Central memory CD8-positive, alpha-beta T cell (primary cell): ENCODE results near the gene CCK.
A peak's percentile ranks its signal among the peaks of the same experiment; 100 is the strongest.

Experiments used
- ATAC-seq: fragments of 150-1000 bp; cut with Tn5 transposase; replicated peaks from 2 replicates; pipeline ENCODE4 v1.10.0; 2022; ENCODE audit warnings: mild to moderate bottlenecking, moderate FRiP score, moderate number of reproducible peaks; ENCODE audit not compliant: poor library complexity, severe bottlenecking; ENCODE audit errors: extremely low read depth
- DNase-seq, 2 donors: peaks; one replicate each; pipeline ENCODE4 v3.0.0; 2021; ENCODE audit warnings: low spot score in 2 of 2
- H3K27ac Mint-ChIP-seq: one replicate; pipeline ENCODE4 v1.8.0; 2022; ENCODE audit warnings: low read depth, mild to moderate bottlenecking, moderate library complexity, mixed read lengths
- H3K27me3 Mint-ChIP-seq: one replicate; pipeline ENCODE4 v1.8.0; 2022; ENCODE audit warnings: mixed read lengths
- H3K36me3 Mint-ChIP-seq: one replicate; pipeline ENCODE4 v1.8.0; 2022; ENCODE audit warnings: mild to moderate bottlenecking, moderate library complexity, mixed read lengths; ENCODE audit not compliant: insufficient read depth
- H3K4me1 Mint-ChIP-seq: one replicate; pipeline ENCODE4 v1.8.0; 2022; ENCODE audit warnings: mixed read lengths
- H3K4me3 Mint-ChIP-seq: one replicate; pipeline ENCODE4 v1.8.0; 2022; ENCODE audit warnings: mild to moderate bottlenecking, moderate library complexity, mixed read lengths
- H3K9me3 Mint-ChIP-seq: one replicate; pipeline ENCODE4 v1.8.0; 2022; ENCODE audit warnings: mixed read lengths

CCK gene

GRCh38 chr3:42264399-42265058, 1.5 kb downstream of the CCK start:
- DNase-seq: no peak
- peaks cover 100% of the 10 kb centered on the region for H3K27me3 Mint-ChIP-seq
- no peaks in the 10 kb centered on the region for H3K9me3 Mint-ChIP-seq
- no peak overlapping the region for H3K27ac Mint-ChIP-seq
- H3K4me3 Mint-ChIP-seq: peak overlapping the region; percentile 33
- H3K36me3 Mint-ChIP-seq: peaks cover 2% of the 10 kb centered on the region
- H3K4me1 Mint-ChIP-seq: peaks cover 6% of the 10 kb centered on the region
- ATAC-seq: no peak

GRCh38 chr3:42263354-42264346, 2.3 kb downstream of the CCK start:
- Mint-ChIP-seq H3K27me3 (peaks cover 100% of the 10 kb centered on the region), H3K4me1 (peaks cover 6% of the 10 kb centered on the region), H3K36me3 (peaks cover 2% of the 10 kb centered on the region), H3K4me3 (no peak overlapping the region), H3K9me3 (no peaks in the 10 kb centered on the region), H3K27ac (no peak overlapping the region)
- ATAC-seq: no peak
- DNase-seq: no peak

- H3K27ac Mint-ChIP-seq: no peak overlapping the region
- H3K4me3 Mint-ChIP-seq: no peak overlapping the region
- H3K9me3 Mint-ChIP-seq: no peaks in the 10 kb centered on the region
- H3K4me1 Mint-ChIP-seq: peaks cover 6% of the 10 kb centered on the region
- H3K27me3 Mint-ChIP-seq: peaks cover 99% of the 10 kb centered on the region
- ATAC-seq (no peak), DNase-seq (no peak)
- peaks cover 2% of the 10 kb centered on the region for H3K36me3 Mint-ChIP-seq
Measured at GRCh38 chr3:42262525-42262924, 3.5 kb downstream of the CCK start.

GRCh38 chr3:42257007-42257406, 9.0 kb downstream of the CCK start:
- DNase-seq (no peak), ATAC-seq (no peak)
- H3K27me3 Mint-ChIP-seq: peaks cover 71% of the 10 kb centered on the region
- no peaks in the 10 kb centered on the region for H3K9me3 Mint-ChIP-seq
- no peaks in the 10 kb centered on the region for H3K36me3 Mint-ChIP-seq
- H3K4me1 Mint-ChIP-seq: no peaks in the 10 kb centered on the region
- H3K27ac Mint-ChIP-seq: no peak overlapping the region
- no peak overlapping the region for H3K4me3 Mint-ChIP-seq

- Mint-ChIP-seq H3K27ac (no peak overlapping the region), H3K27me3 (peaks cover 64% of the 10 kb centered on the region), H3K4me1 (no peaks in the 10 kb centered on the region), H3K36me3 (no peaks in the 10 kb centered on the region), H3K4me3 (no peak overlapping the region), H3K9me3 (no peaks in the 10 kb centered on the region)
- DNase-seq (no peak), ATAC-seq (no peak)
Measured at GRCh38 chr3:42256135-42256819, 9.7 kb downstream of the CCK start.

- DNase-seq (no peak), ATAC-seq (no peak)
- Mint-ChIP-seq H3K4me1 (no peaks in the 10 kb centered on the region), H3K27me3 (peaks cover 46% of the 10 kb centered on the region), H3K36me3 (no peaks in the 10 kb centered on the region), H3K9me3 (no peaks in the 10 kb centered on the region), H3K4me3 (no peak overlapping the region), H3K27ac (no peak overlapping the region)
Measured at GRCh38 chr3:42254566-42254965, 11.4 kb downstream of the CCK start.

GRCh38 chr3:42250761-42251160, 15.2 kb downstream of the CCK start:
- no peak for DNase-seq
- H3K4me1 Mint-ChIP-seq: peaks cover 6% of the 10 kb centered on the region
- H3K27ac Mint-ChIP-seq: no peak overlapping the region

GRCh38 chr3:42247576-42248027, 18.4 kb downstream of the CCK start:
- Mint-ChIP-seq H3K36me3 (no peaks in the 10 kb centered on the region), H3K9me3 (no peaks in the 10 kb centered on the region), H3K4me1 (peaks cover 6% of the 10 kb centered on the region), H3K27me3 (peaks cover 31% of the 10 kb centered on the region), H3K27ac (no peak overlapping the region), H3K4me3 (no peak overlapping the region)
- ATAC-seq (peak; percentile 64), DNase-seq (peak; percentile 46 to 51)

More at GRCh38 chr3:42250761-42251160, 15.2 kb downstream of the CCK start:
- no peak for ATAC-seq
- peaks cover 46% of the 10 kb centered on the region for H3K27me3 Mint-ChIP-seq
- no peak overlapping the region for H3K4me3 Mint-ChIP-seq
- H3K9me3 Mint-ChIP-seq: no peaks in the 10 kb centered on the region
- H3K36me3 Mint-ChIP-seq: no peaks in the 10 kb centered on the region

GRCh38 chr3:42246091-42246490, 19.9 kb downstream of the CCK start:
- Mint-ChIP-seq H3K27ac (no peak overlapping the region), H3K36me3 (no peaks in the 10 kb centered on the region), H3K9me3 (no peaks in the 10 kb centered on the region), H3K4me1 (peaks cover 6% of the 10 kb centered on the region), H3K4me3 (no peak overlapping the region), H3K27me3 (peaks cover 31% of the 10 kb centered on the region)
- no peak for DNase-seq
- no peak for ATAC-seq

GRCh38 chr3:42236611-42237010, 29.4 kb downstream of the CCK start:
- Mint-ChIP-seq H3K4me3 (no peak overlapping the region), H3K27me3 (peaks cover 48% of the 10 kb centered on the region), H3K4me1 (no peaks in the 10 kb centered on the region), H3K36me3 (no peaks in the 10 kb centered on the region), H3K9me3 (no peaks in the 10 kb centered on the region), H3K27ac (no peak overlapping the region)
- DNase-seq: no peak
- ATAC-seq: no peak

- no peaks in the 10 kb centered on the region for H3K36me3 Mint-ChIP-seq
- H3K9me3 Mint-ChIP-seq: no peaks in the 10 kb centered on the region
- H3K27me3 Mint-ChIP-seq: peaks cover 48% of the 10 kb centered on the region
- H3K4me1 Mint-ChIP-seq: no peaks in the 10 kb centered on the region
- ATAC-seq: no peak
- no peak overlapping the region for H3K27ac Mint-ChIP-seq
- DNase-seq: no peak
- no peak overlapping the region for H3K4me3 Mint-ChIP-seq
Measured at GRCh38 chr3:42235532-42235931, 30.5 kb downstream of the CCK start.

GRCh38 chr3:42230860-42231259, 35.1 kb downstream of the CCK start:
- Mint-ChIP-seq H3K9me3 (no peaks in the 10 kb centered on the region), H3K4me1 (peaks cover 10% of the 10 kb centered on the region), H3K27ac (no peak overlapping the region), H3K27me3 (peaks cover 22% of the 10 kb centered on the region), H3K36me3 (no peaks in the 10 kb centered on the region), H3K4me3 (no peak overlapping the region)
- no peak for ATAC-seq
- DNase-seq: no peak
